ENCODE results near the gene SPIRE2. TPM values are rescaled to one million over a fixed set of nuclear protein-coding genes. Genes with fewer than 3 reads are reported as not detected.

SPIRE2 gene
- total and polyA plus RNA-seq, 2 of the 13 experiments (the other 11 are each of a cell fraction or from before 2014, with no cell fraction given): 13.3 to 37.5 TPM

GRCh38 chr16:89864527-89864820 lies 36.2 kb downstream of the SPIRE2 start (continued):
- TF ChIP-seq ZBTB26 (CRISPR knock-in tag; IDR thresholded peaks at IDR 0.05; ENCODE audit: borderline replicate concordance): no peak
- TF ChIP-seq ZNF770 (CRISPR knock-in tag; IDR thresholded peaks at IDR 0.05): no peak

GRCh38 chr16:89867918-89868317 lies 39.6 kb downstream of the SPIRE2 start:
- FAIRE-seq: no peak

More at GRCh38 chr16:89867918-89868317, 39.6 kb downstream of the SPIRE2 start:
- TF ChIP-seq ZNF501 (CRISPR knock-in tag; IDR thresholded peaks at IDR 0.05) (no peak), POLR2AphosphoS5 (IDR thresholded peaks at IDR 0.05; ENCODE audit: low read depth, low read length) (peak; percentile 31; the same call in 1 of the 2 replicates)
- no peak overlapping the region for H3K4me2 ChIP-seq (ENCODE audit: low read depth, low read length)
- intact Hi-C loops (cut with micrococcal nuclease; ENCODE audit: unreplicated experiment): no loop called here
- CTCF ChIA-PET (ENCODE audit: low intra/inter-chr PET ratio, low total read pairs): no interaction called here
- POLR2A ChIA-PET: no interaction called here
- H3K79me2 ChIP-seq (ENCODE audit: insufficient read depth, low read length): no peaks in the 10 kb centered on the region
- peaks cover 15 to 20% of the 10 kb centered on the region in 2 experiments for H3K36me3 ChIP-seq (replicated peaks in 1 of 2; ENCODE audit: control insufficient read depth in 1 of 2, insufficient read depth in 2 of 2, low read length in 2 of 2)
- H3K4me1 ChIP-seq (ENCODE audit: insufficient read depth, low read length): peaks cover 12% of the 10 kb centered on the region
- no peaks in the 10 kb centered on the region for H3K27me3 ChIP-seq (ENCODE audit: control insufficient read depth in 1 of 2, insufficient read depth in 2 of 2, low read length in 2 of 2)
- H3K9ac ChIP-seq (ENCODE audit: insufficient read depth, low read depth, low read length): no peak overlapping the region
- H3K27ac ChIP-seq (ENCODE audit: extremely low read length, insufficient read depth, low read length): no peak overlapping the region
- DNase-seq (ENCODE audit: low spot score) (no peak), ATAC-seq (no peak)
- H2AFZ ChIP-seq (ENCODE audit: low read length): no peak overlapping the region
- H4K20me1 ChIP-seq (ENCODE audit: insufficient read depth, low read length): no peaks in the 10 kb centered on the region
- in situ Hi-C loops (cut with HindIII; ENCODE audit: extremely low pct_ligation_motif_present, low pct_unique_long_range_greater_than_20kb): no loop called here
- BruUV-seq (replicated peaks): no TSS peak
- no peak overlapping the region for H3K4me3 ChIP-seq (replicated peaks in 1 of 3; ENCODE audit: insufficient read depth in 1 of 3, low read depth in 2 of 3, low read length in 3 of 3)
- H3K9me3 ChIP-seq (ENCODE audit: low read length): peaks cover 10% of the 10 kb centered on the region
- WGBS (ENCODE audit: low lambda C conversion rate): 97% methylated on average over 5 of the region's 5 CpGs

All from HepG2 (cell line).